K562 (cell line): ENCODE measurements around the gene PLP2. TPM values are rescaled to one million over a fixed set of nuclear protein-coding genes. Genes with fewer than 3 reads are reported as not detected.

ENCODE experiments used
- ARID1B ChIP-seq: fragments of 450-650 bp; IDR thresholded peaks from 2 replicates; pipeline ENCODE4 v1.6.1; 2016; ENCODE audit warnings: antibody characterized with exemption, mild to moderate bottlenecking, inconsistent platforms
- DIDO1 ChIP-seq: fragments of 450-650 bp; IDR thresholded peaks from 2 replicates; pipeline ENCODE4 v1.6.1; 2016; ENCODE audit warnings: low read depth, missing biosample characterization, missing genetic modification characterization
- HES1 ChIP-seq: fragments of 450-650 bp; IDR thresholded peaks from 2 replicates; pipeline ENCODE4 v1.6.1; 2016; ENCODE audit warnings: low read depth, mild to moderate bottlenecking, moderate library complexity
- HEY1 ChIP-seq: fragments of 250-450 bp; sonication (Bioruptor Pico); IDR thresholded peaks from 2 replicates; pipeline ENCODE4 v1.5.0; 2020; ENCODE audit warnings: mild to moderate bottlenecking, moderate library complexity, borderline replicate concordance
- OTX1 ChIP-seq: fragments of 450-650 bp; formaldehyde crosslinking; IDR thresholded peaks from 2 replicates; pipeline ENCODE4 v1.4.0; 2022; ENCODE audit warnings: mild to moderate bottlenecking
- PHB2 ChIP-seq: fragments of 450-650 bp; IDR thresholded peaks from 2 replicates; pipeline ENCODE4 v1.6.1; 2017; ENCODE audit warnings: low read depth
- RBM22 ChIP-seq: fragments of 200-400 bp; formaldehyde crosslinking; IDR thresholded peaks from 2 replicates; pipeline ENCODE4 v1.6.1; 2018; ENCODE audit warnings: low read length, low read depth; ENCODE audit not compliant: poor library complexity, severe bottlenecking
- SAFB ChIP-seq: fragments of 200-400 bp; formaldehyde crosslinking; IDR thresholded peaks from 2 replicates; pipeline ENCODE4 v1.6.1; 2017; ENCODE audit warnings: low read depth, low read length, borderline replicate concordance
- SMAD3 ChIP-seq: fragments of 450-650 bp; formaldehyde crosslinking; conservative IDR thresholded peaks from 2 replicates; pipeline ENCODE4 v1.4.0; 2020; ENCODE audit warnings: mild to moderate bottlenecking
- ZNF431 ChIP-seq: sonication (generic); formaldehyde crosslinking; IDR thresholded peaks from 2 replicates; pipeline ENCODE4 v1.8.0; 2022; ENCODE audit warnings: mild to moderate bottlenecking, missing genetic modification reagents
- ZNF583 ChIP-seq: fragments of 250-450 bp; sonication (Bioruptor Pico); IDR thresholded peaks from 2 replicates; pipeline ENCODE4 v1.4.0; 2020
- polyA plus RNA-seq, 8 experiments: library from polyadenylated mRNA; depleted of rRNA in 4 of 8; stranded (reverse) in 5 of 8; unstranded in 3 of 8; fragments of >200 nt; fragmentation: Nextera tagmentation in 2 of 8; fragmentation: Illumina TruSeq in 1 of 8; extraction: Ambion mirVana in 2 of 8; extraction: Trizol in 1 of 8; gene quantifications; 2 replicates each; pipeline versions ENCODE4 v1.2.1 to v1.2.3, GENCODE V29; 2011 to 2014; ENCODE audit warnings: inconsistent platforms in 1 of 8, missing spikeins in 1 of 8
- total RNA-seq, 7 experiments: library from RNA; depleted of rRNA in 6 of 7; stranded (reverse); fragments of >200 nt in 6 of 7; fragmentation: Illumina TruSeq in 2 of 7; extraction: Trizol in 2 of 7; gene quantifications; 2 replicates each; pipeline versions ENCODE4 v1.2.1 to v1.2.3, GENCODE V29; 2011 to 2021; ENCODE audit warnings: low replicate concordance in 1 of 7
- TF ChIP-seq, protein P1 (sequence below), 2 experiments: fragments of 450-650 bp; IDR thresholded peaks; 2 replicates each; pipeline ENCODE4 v1.6.1; 2016; ENCODE audit warnings: mild to moderate bottlenecking in 2 of 2, borderline replicate concordance in 1 of 2, low read depth in 1 of 2, moderate library complexity in 1 of 2
- TF ChIP-seq, protein P2 (sequence below): sonication (generic); formaldehyde crosslinking; IDR thresholded peaks from 2 replicates; pipeline ENCODE4 v1.8.1; 2022; ENCODE audit warnings: missing genetic modification reagents
- TF ChIP-seq, protein P3 (sequence below): sonication (generic); formaldehyde crosslinking; IDR thresholded peaks from 2 replicates; pipeline ENCODE4 v1.8.1; 2023; ENCODE audit warnings: mild to moderate bottlenecking, missing genetic modification reagents

PLP2 gene
- total and polyA plus RNA-seq, 9 of the 15 experiments (the other 6 are each of a cell fraction or from before 2014, with no cell fraction given): 34.7 to 236 (median 112) TPM

GRCh38 chrX:49186125-49187027 is 14.7 kb downstream of the PLP2 start, which contains the start of gene PRICKLE3 (continued):
- TF ChIP-seq, protein P1, sequence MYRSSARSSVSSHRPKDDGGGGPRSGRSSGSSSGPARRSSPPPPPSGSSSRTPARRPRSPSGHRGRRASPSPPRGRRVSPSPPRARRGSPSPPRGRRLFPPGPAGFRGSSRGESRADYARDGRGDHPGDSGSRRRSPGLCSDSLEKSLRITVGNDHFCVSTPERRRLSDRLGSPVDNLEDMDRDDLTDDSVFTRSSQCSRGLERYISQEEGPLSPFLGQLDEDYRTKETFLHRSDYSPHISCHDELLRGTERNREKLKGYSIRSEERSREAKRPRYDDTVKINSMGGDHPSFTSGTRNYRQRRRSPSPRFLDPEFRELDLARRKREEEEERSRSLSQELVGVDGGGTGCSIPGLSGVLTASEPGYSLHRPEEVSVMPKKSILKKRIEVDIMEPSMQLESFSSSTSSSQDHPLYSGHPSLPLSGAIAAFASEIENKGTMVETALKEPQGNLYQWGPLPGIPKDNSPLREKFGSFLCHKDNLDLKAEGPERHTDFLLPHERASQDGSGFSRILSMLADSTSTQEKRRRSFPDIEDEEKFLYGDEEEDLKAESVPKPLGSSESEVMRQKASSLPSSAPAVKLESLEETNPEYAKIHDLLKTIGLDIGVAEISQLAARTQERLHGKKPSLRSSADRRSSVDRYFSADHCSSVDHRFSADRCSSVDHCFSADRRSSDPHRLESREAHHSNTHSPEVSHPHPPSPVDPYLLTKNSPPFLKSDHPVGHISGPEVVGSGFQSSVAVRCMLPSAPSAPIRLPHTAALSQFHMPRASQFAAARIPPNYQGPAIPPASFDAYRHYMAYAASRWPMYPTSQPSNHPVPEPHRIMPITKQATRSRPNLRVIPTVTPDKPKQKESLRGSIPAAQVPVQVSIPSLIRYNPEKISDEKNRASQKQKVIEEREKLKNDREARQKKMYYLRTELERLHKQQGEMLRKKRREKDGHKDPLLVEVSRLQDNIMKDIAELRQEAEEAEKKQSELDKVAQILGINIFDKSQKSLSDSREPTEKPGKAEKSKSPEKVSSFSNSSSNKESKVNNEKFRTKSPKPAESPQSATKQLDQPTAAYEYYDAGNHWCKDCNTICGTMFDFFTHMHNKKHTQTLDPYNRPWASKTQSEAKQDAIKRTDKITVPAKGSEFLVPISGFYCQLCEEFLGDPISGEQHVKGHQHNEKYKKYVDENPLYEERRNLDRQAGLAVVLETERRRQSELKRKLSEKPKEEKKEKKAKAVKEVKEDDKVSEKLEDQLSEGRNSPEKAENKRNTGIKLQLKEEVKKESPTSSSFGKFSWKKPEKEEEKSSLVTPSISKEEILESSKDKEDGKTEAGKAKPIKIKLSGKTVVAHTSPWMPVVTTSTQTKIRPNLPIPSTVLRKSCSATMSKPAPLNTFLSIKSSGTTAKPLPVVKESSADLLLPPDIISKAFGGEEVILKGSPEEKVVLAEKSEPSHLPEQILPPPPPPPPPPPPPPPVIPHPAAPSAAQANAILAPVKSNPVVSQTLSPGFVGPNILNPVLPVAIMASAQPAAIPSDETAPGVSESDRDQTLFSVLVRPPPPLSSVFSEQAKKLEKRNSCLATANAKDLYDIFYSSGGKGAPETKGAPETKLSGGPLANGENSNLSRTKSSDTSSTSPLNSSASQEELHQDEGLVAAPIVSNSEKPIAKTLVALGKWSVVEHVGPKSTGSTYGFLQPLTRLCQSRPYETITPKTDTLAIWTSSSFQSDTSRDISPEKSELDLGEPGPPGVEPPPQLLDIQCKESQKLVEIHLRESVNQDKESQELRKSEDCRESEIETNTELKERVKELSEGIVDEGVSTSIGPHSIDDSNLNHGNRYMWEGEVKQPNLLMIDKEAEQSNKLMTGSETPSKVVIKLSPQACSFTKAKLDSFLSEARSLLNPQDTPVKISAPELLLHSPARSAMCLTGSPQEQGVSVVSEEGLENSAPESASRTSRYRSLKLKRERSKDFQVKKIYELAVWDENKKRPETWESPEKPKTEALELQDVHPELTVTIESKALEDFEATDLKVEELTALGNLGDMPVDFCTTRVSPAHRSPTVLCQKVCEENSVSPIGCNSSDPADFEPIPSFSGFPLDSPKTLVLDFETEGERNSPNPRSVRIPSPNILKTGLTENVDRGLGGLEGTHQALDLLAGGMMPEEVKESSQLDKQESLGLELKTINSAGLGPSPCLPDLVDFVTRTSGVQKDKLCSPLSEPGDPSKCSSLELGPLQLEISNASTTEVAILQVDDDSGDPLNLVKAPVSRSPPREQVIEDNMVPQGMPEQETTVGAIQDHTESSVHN (IDR thresholded peaks at IDR 0.05; ENCODE audit: borderline replicate concordance in 1 of 2, low read depth in 1 of 2): no peak
- TF ChIP-seq HEY1 (CRISPR knock-in tag) (no peak), SMAD3 (CRISPR knock-in tag) (no peak), OTX1 (CRISPR knock-in tag) (no peak), ZNF583 (peak; percentile 61; the same call in 1 of the 2 replicates), PHB2 (no peak), ZNF431 (CRISPR knock-in tag) (no peak), DIDO1 (tag) (no peak), HES1 (no peak), SAFB (peak; percentile 94), ARID1B (peak; percentile 10; the same call in 1 of the 2 replicates), RBM22 (no peak)
- TF ChIP-seq, protein P2, sequence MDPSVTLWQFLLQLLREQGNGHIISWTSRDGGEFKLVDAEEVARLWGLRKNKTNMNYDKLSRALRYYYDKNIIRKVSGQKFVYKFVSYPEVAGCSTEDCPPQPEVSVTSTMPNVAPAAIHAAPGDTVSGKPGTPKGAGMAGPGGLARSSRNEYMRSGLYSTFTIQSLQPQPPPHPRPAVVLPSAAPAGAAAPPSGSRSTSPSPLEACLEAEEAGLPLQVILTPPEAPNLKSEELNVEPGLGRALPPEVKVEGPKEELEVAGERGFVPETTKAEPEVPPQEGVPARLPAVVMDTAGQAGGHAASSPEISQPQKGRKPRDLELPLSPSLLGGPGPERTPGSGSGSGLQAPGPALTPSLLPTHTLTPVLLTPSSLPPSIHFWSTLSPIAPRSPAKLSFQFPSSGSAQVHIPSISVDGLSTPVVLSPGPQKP (CRISPR knock-in tag): no peak
- TF ChIP-seq, protein P3, sequence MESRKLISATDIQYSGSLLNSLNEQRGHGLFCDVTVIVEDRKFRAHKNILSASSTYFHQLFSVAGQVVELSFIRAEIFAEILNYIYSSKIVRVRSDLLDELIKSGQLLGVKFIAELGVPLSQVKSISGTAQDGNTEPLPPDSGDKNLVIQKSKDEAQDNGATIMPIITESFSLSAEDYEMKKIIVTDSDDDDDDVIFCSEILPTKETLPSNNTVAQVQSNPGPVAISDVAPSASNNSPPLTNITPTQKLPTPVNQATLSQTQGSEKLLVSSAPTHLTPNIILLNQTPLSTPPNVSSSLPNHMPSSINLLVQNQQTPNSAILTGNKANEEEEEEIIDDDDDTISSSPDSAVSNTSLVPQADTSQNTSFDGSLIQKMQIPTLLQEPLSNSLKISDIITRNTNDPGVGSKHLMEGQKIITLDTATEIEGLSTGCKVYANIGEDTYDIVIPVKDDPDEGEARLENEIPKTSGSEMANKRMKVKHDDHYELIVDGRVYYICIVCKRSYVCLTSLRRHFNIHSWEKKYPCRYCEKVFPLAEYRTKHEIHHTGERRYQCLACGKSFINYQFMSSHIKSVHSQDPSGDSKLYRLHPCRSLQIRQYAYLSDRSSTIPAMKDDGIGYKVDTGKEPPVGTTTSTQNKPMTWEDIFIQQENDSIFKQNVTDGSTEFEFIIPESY: peak; percentile 46; the same call in 1 of the 2 replicates
